Sigmoid colon (tissue), 7 donors: ENCODE measurements around the gene KRTAP19-1. TPM values are rescaled to one million over a fixed set of nuclear protein-coding genes. Genes with fewer than 3 reads are reported as not detected.

Experiments
- DNase-seq: peaks from one replicate; pipeline ENCODE4 v3.0.0-alpha.2; 2019
- H3K27ac ChIP-seq, 4 donors: fragments of 200-600 bp; sonication (generic); one replicate each; pipeline ENCODE4 v1.5.1; 2016 to 2019; ENCODE audit warnings: mild to moderate bottlenecking in 1 of 4
- H3K27me3 ChIP-seq, 3 donors: fragments of 200-600 bp; sonication (generic); one replicate each; pipeline ENCODE4 v1.5.1; 2019; ENCODE audit warnings: mild to moderate bottlenecking in 1 of 3
- H3K36me3 ChIP-seq, 4 donors: fragments of 200-600 bp; sonication (generic); one replicate each; pipeline ENCODE4 v1.5.1; 2016 to 2019
- H3K4me1 ChIP-seq, 4 donors: fragments of 200-600 bp; sonication (generic); one replicate each; pipeline ENCODE4 v1.5.1; 2017 to 2019
- H3K4me3 ChIP-seq, 4 donors: fragments of 200-600 bp; sonication (generic); one replicate each; pipeline ENCODE4 v1.5.1; 2017 to 2019; ENCODE audit warnings: mild to moderate bottlenecking in 2 of 4, moderate library complexity in 1 of 4
- H3K9me3 ChIP-seq, 4 donors: fragments of 200-600 bp in 3 of 4; sonication (generic) in 3 of 4; one replicate each; pipeline versions ENCODE4 v1.5.1 to v1.6.1; 2013 to 2019
- CTCF ChIP-seq, 4 experiments: fragments of 450-650 bp in 3 of 4; fragments of 200-600 bp in 1 of 4; IDR thresholded peaks; one replicate each; pipeline ENCODE4 v1.5.1; 2016 to 2019; ENCODE audit warnings: antibody characterized with exemption in 4 of 4, mild to moderate bottlenecking in 3 of 4, moderate library complexity in 2 of 4
- EP300 ChIP-seq, 4 donors: sonication (generic); formaldehyde crosslinking; IDR thresholded peaks; one replicate each; pipeline ENCODE4 v1.6.1; 2017; ENCODE audit warnings: antibody characterized with exemption in 4 of 4
- POLR2A ChIP-seq, 2 donors: fragments of 450-650 bp; IDR thresholded peaks; one replicate each; pipeline ENCODE4 v1.6.1; 2016; ENCODE audit warnings: antibody characterized with exemption in 2 of 2, mild to moderate bottlenecking in 2 of 2, moderate library complexity in 2 of 2
- POLR2AphosphoS5 ChIP-seq, 4 donors: sonication (generic); formaldehyde crosslinking; IDR thresholded peaks; one replicate each; pipeline ENCODE4 v1.6.1; 2017; ENCODE audit warnings: antibody characterized with exemption in 4 of 4
- WGBS, 2 donors: extraction: QIAGEN DNeasy Blood & Tissue Kit; methylation state at CpG; one replicate each; pipeline ENCODE4 v1.1.7; 2013; 5-methylcytosine and 5-hydroxymethylcytosine counted together
- intact Hi-C: fragments of 100-400 bp; cut with DNase I; formaldehyde crosslinking; loops from one replicate; pipeline ENCODE4 v1.15.1; 2023
- polyA plus RNA-seq, 3 donors: library from polyadenylated mRNA; stranded (reverse); fragments of 200-250 nt; gene quantifications; one replicate each; pipeline ENCODE4 v1.2.3, GENCODE V29; 2013
- total RNA-seq, 4 donors: library from RNA; depleted of rRNA; stranded (reverse); fragments of >200 nt; gene quantifications; one replicate each; pipeline ENCODE4 v1.1.0, GENCODE V29; 2016
- donor health status: healthy with polysubstance abuse.
- donor health status: Bipolar disorder and iron deficiency.
- donor health status: healthy.

KRTAP19-1 gene
- total and polyA plus RNA-seq, 7 donors: not detected

GRCh38 chr21:30448514-30448913, 31.7 kb downstream of the KRTAP19-1 start:
- Histone ChIP-seq H3K4me3 (no peak overlapping the region), H3K4me1 (no peaks in the 10 kb centered on the region), H3K9me3 (no peaks in the 10 kb centered on the region), H3K27me3 (no peaks in the 10 kb centered on the region), H3K36me3 (no peaks in the 10 kb centered on the region), H3K27ac (no peak overlapping the region)
- intact Hi-C loops: no loop called here
- 90 to 91% methylated on average over 3 of the region's 3 CpGs for WGBS, 2 donors
- DNase-seq: no peak
- TF ChIP-seq POLR2AphosphoS5 (IDR thresholded peaks at IDR 0.05) (no peak), EP300 (IDR thresholded peaks at IDR 0.05) (no peak)

GRCh38 chr21:30447056-30447455, 33.1 kb downstream of the KRTAP19-1 start:
- Histone ChIP-seq H3K9me3 (no peaks in the 10 kb centered on the region), H3K36me3 (no peaks in the 10 kb centered on the region), H3K27me3 (no peaks in the 10 kb centered on the region), H3K4me1 (no peaks in the 10 kb centered on the region), H3K4me3 (no peak overlapping the region), H3K27ac (no peak overlapping the region)
- DNase-seq: no peak
- WGBS, 2 donors: 38 to 57% methylated on average over 4 of the region's 4 CpGs
- intact Hi-C loops: no loop called here
- no peak for TF ChIP-seq CTCF (IDR thresholded peaks at IDR 0.05)
- TF ChIP-seq EP300 (IDR thresholded peaks at IDR 0.05): no peak
- TF ChIP-seq POLR2AphosphoS5 (IDR thresholded peaks at IDR 0.05): no peak
- TF ChIP-seq POLR2A (IDR thresholded peaks at IDR 0.05): no peak

GRCh38 chr21:30444204-30444603, 36.0 kb downstream of the KRTAP19-1 start:
- Histone ChIP-seq H3K4me3 (no peak overlapping the region), H3K27ac (no peak overlapping the region), H3K27me3 (no peaks in the 10 kb centered on the region), H3K36me3 (no peaks in the 10 kb centered on the region), H3K9me3 (no peaks in the 10 kb centered on the region), H3K4me1 (no peaks in the 10 kb centered on the region)
- WGBS, 2 donors: 49 to 60% methylated on average over 1 of the region's 1 CpG
- intact Hi-C loops: no loop called here
- no peak for TF ChIP-seq CTCF (IDR thresholded peaks at IDR 0.05)
- TF ChIP-seq POLR2AphosphoS5 (IDR thresholded peaks at IDR 0.05): no peak
- TF ChIP-seq EP300 (IDR thresholded peaks at IDR 0.05): no peak
- no peak for TF ChIP-seq POLR2A (IDR thresholded peaks at IDR 0.05)
- DNase-seq: no peak

GRCh38 chr21:30443226-30443625, 36.9 kb downstream of the KRTAP19-1 start:
- Histone ChIP-seq H3K36me3 (no peaks in the 10 kb centered on the region), H3K27me3 (no peaks in the 10 kb centered on the region), H3K4me3 (no peak overlapping the region), H3K4me1 (no peaks in the 10 kb centered on the region), H3K27ac (no peak overlapping the region), H3K9me3 (no peaks in the 10 kb centered on the region)
- intact Hi-C loops: no loop called here
- DNase-seq: no peak
- TF ChIP-seq EP300 (IDR thresholded peaks at IDR 0.05) (no peak), POLR2AphosphoS5 (IDR thresholded peaks at IDR 0.05) (no peak), POLR2A (IDR thresholded peaks at IDR 0.05) (no peak), CTCF (IDR thresholded peaks at IDR 0.05) (no peak)

GRCh38 chr21:30439975-30440374, 40.2 kb downstream of the KRTAP19-1 start, which contains the start of gene KRTAP15-1:
Gene KRTAP15-1, plus strand, starts transcription at chr21:30440275. Its CDS starts 53 bp downstream, at chr21:30440328.
- WGBS, 2 donors: 92 to 94% methylated on average over 5 of the region's 5 CpGs
- Histone ChIP-seq H3K27me3 (no peaks in the 10 kb centered on the region), H3K9me3 (no peaks in the 10 kb centered on the region), H3K4me3 (no peak within 1 kb of the TSS), H3K36me3 (no peaks in the 10 kb centered on the region), H3K27ac (no peak within 1 kb of the TSS), H3K4me1 (no peaks in the 10 kb centered on the region)
- intact Hi-C loops: no loop called here
- TF ChIP-seq EP300 (IDR thresholded peaks at IDR 0.05) (no peak), CTCF (IDR thresholded peaks at IDR 0.05) (no peak), POLR2A (IDR thresholded peaks at IDR 0.05) (no peak), POLR2AphosphoS5 (IDR thresholded peaks at IDR 0.05) (no peak)
- DNase-seq: no peak
